Cardiac fibroblast (primary cell): ENCODE data around the gene IRAK1BP1.

Experiments
- DNase-seq, 2 donors: peaks; one replicate each; pipeline versions ENCODE4 v3.0.0 to v3.0.0-alpha.2; 2010; ENCODE audit warnings: low read depth in 2 of 2
- H3K4me3 ChIP-seq, 2 donors: replicated peaks in 1 of 2; 1 replicate in 1 of 2; 2 replicates in 1 of 2; pipeline ENCODE4 v1.5.1; 2011; ENCODE audit warnings: low read depth in 2 of 2, low read length in 2 of 2, mild to moderate bottlenecking in 2 of 2, moderate library complexity in 1 of 2
- CTCF ChIP-seq: IDR thresholded peaks from one replicate; pipeline ENCODE4 v1.5.1; 2011; ENCODE audit warnings: low read depth, mild to moderate bottlenecking, low read length, inconsistent platforms

Gene IRAK1BP1

DNA sequence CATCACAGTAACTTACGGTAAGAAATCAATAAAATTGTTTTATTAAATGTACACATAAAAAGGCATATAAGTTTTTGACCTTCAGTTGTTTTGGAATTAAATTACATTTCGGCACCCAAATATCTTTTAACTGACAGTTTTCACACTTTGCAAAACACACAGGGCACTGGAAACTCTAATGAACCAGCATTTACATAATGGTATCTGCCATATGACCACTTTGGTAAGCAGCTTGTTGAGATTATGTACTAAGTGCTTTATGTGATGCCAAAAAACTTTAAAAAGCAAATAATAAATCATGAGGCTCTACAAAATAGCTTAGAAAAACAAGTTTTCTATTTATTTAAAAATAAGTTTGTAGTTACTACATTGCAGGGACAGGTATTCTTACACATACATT lies 68.2 kb downstream of the IRAK1BP1 start:
- TF ChIP-seq CTCF = no peak
- DNase-seq = no peak

GRCh38 chr6:78936515-78936914 lies 69.2 kb downstream of the IRAK1BP1 start:
- no peak overlapping the region for H3K4me3 ChIP-seq
- DNase-seq = no peak
- TF ChIP-seq CTCF = no peak

More for the DNA sequence above, 68.2 kb downstream of the IRAK1BP1 start:
- H3K4me3 ChIP-seq = no peak overlapping the region

DNA sequence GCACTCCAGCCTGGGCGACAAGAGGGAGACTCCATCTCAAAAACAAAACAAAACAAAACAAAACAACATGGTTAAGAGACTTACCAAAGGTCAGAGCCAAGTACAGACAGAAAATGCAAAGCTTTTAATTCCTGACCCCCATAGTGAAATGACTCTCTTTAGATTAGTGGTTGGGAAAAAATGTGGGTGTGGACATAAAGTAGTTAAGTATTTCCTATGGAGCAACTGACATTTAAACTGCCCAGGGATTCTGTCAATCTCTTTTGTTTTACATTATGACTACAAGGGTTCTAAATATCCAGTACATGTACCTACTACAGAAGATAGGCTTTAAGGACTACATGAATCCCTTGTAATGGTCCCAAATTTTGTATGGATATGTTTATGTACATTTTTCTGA lies 75.1 kb downstream of the IRAK1BP1 start:
- peak; percentile 33 to 47 for DNase-seq
- TF ChIP-seq CTCF = no peak
- no peak overlapping the region for H3K4me3 ChIP-seq

DNA sequence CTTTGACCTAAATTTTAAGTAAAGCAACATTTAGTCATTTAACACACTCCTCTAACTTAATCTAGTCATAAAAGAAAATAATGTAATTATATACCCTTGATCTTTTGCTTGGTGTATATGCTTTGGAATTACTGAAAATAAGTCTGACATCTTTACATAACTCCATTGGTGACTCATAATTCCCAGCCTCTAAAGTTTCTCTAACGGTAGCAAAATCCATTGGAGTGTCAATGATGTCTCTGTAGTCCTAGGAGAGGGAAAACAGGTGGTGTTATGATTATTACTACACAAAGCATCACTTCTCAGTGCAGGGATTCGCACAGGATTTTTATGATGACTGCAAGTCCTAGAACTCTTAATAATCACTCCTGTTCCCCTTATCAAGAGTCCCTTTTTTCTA lies 80.2 kb downstream of the IRAK1BP1 start:
- peak in 1 of 2 donors; percentile 37 for DNase-seq
- TF ChIP-seq CTCF = no peak
- H3K4me3 ChIP-seq = no peak overlapping the region

DNA sequence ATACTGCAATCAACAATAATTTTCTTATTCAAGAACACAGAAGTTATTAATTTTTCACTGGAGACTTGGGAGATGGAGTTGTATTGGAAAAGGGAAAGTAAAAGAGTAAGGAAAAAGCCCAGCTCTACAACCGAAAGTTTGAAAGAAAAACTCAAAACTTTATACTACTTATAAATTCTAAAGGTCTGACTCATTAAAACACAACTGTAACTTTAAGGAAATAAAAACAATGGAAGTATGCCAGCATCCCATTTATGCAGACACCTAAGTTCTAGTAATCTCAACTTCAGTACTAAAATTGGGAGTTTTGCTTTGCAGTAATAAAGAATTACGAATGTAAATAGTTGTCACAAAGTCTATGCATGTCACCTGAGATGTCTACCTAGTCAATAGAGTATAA lies 80.6 kb downstream of the IRAK1BP1 start:
- TF ChIP-seq CTCF = no peak
- no peak overlapping the region for H3K4me3 ChIP-seq
- DNase-seq = peak; percentile 26 to 67

GRCh38 chr6:78948785-78949184 lies 81.4 kb downstream of the IRAK1BP1 start:
- DNase-seq = no peak

More at GRCh38 chr6:78948785-78949184, 81.4 kb downstream of the IRAK1BP1 start:
- TF ChIP-seq CTCF = no peak
- H3K4me3 ChIP-seq = no peak overlapping the region
